ENCODE data around the gene FGD3. TPM values are rescaled to one million over a fixed set of nuclear protein-coding genes. Genes with fewer than 3 reads are reported as not detected.

Gene FGD3
- total and polyA plus RNA-seq, 9 of the 15 experiments (the other 6 are each of a cell fraction or from before 2014, with no cell fraction given) = 0.07 to 1.3 (median 0.29) TPM

DNA sequence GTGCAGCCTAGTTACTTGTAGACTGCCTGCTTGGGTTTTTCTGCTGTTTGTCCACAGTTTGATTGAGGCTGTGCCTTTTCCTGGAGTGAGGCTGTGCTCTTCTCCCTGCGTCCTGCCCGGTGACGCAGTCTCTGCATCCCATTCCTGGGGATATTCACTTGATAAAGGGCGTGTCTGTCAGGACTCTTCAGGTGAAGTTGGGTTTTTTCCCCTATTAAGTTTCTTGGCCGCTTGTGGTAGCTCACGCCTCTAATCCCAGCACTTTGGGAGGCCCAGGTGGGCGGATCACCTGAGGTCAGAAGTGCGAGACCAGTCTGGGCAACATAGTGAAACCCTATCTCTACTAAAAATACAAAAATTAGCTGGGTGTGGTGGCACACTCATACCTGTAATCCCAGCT, 61.1 kb downstream of the FGD3 start:
- intact Hi-C loops (cut with micrococcal nuclease) = no loop called here
- ChIA-PET CTCF (ENCODE audit: low intra/inter-chr PET ratio) (no interaction called here), POLR2A (no interaction called here)
- Histone ChIP-seq H3K4me3 (no peak overlapping the region), H3K9ac (ENCODE audit: insufficient read depth in 1 of 2, low read depth in 2 of 2, low read length in 2 of 2) (no peak overlapping the region), H3K27me3 (ENCODE audit: control insufficient read depth in 2 of 2, insufficient read depth in 2 of 2, low read length in 2 of 2) (peaks cover 7 to 42% of the 10 kb centered on the region in 2 experiments; a peak in 4 of 5 replicates), H3K27ac (ENCODE audit: extremely low read depth, low read depth, low read length) (no peak overlapping the region), H3K9me1 (ENCODE audit: control insufficient read depth, insufficient read depth, low read length) (no peaks in the 10 kb centered on the region), H3K9me3 (replicated peaks; ENCODE audit: control insufficient read depth, insufficient read depth, low read depth, low read length) (no peaks in the 10 kb centered on the region), H3K36me3 (ENCODE audit: control insufficient read depth, insufficient read depth, low read length) (no peaks in the 10 kb centered on the region), H4K20me1 (replicated peaks; ENCODE audit: control insufficient read depth, insufficient read depth, low read length) (peaks cover 4% of the 10 kb centered on the region; the same call in 1 of the 2 replicates), H3K4me2 (ENCODE audit: insufficient read depth, low read length) (no peak overlapping the region), H3K4me1 (replicated peaks in 1 of 2; ENCODE audit: control insufficient read depth in 2 of 2, insufficient read depth in 2 of 2, low read length in 2 of 2) (peaks cover 9 to 13% of the 10 kb centered on the region in 2 experiments; a peak in 4 of 5 replicates), H2AFZ (ENCODE audit: low read depth, low read length) (no peak overlapping the region), H3K79me2 (ENCODE audit: control insufficient read depth, insufficient read depth, low read length) (no peaks in the 10 kb centered on the region)
- WGBS (ENCODE audit: insufficient coverage, low coverage, missing lambda C conversion rate) = 15% methylated on average over 8 of the region's 8 CpGs
- TF ChIP-seq FOXJ3 (CRISPR knock-in tag; IDR thresholded peaks at IDR 0.05) (no peak), KDM5B (IDR thresholded peaks at IDR 0.05; ENCODE audit: insufficient replicate concordance, low read depth, low read length) (no peak), POLR2B (IDR thresholded peaks at IDR 0.05; ENCODE audit: low read depth, partially characterized antibody) (no peak), TAF7 (tag; IDR thresholded peaks at IDR 0.05) (no peak), SREBF1 (IDR thresholded peaks at IDR 0.05; ENCODE audit: borderline replicate concordance, low read depth, low read length) (no peak), RAD51 (IDR thresholded peaks at IDR 0.05; ENCODE audit: borderline replicate concordance, low read depth) (no peak), RBM17 (IDR thresholded peaks at IDR 0.05; ENCODE audit: borderline replicate concordance, low read depth, low read length) (no peak), NBN (IDR thresholded peaks at IDR 0.05; ENCODE audit: low read depth) (no peak)
- TF ChIP-seq, protein P1, sequence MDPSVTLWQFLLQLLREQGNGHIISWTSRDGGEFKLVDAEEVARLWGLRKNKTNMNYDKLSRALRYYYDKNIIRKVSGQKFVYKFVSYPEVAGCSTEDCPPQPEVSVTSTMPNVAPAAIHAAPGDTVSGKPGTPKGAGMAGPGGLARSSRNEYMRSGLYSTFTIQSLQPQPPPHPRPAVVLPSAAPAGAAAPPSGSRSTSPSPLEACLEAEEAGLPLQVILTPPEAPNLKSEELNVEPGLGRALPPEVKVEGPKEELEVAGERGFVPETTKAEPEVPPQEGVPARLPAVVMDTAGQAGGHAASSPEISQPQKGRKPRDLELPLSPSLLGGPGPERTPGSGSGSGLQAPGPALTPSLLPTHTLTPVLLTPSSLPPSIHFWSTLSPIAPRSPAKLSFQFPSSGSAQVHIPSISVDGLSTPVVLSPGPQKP (CRISPR knock-in tag; IDR thresholded peaks at IDR 0.05) = no peak
- TF ChIP-seq, protein P2, sequence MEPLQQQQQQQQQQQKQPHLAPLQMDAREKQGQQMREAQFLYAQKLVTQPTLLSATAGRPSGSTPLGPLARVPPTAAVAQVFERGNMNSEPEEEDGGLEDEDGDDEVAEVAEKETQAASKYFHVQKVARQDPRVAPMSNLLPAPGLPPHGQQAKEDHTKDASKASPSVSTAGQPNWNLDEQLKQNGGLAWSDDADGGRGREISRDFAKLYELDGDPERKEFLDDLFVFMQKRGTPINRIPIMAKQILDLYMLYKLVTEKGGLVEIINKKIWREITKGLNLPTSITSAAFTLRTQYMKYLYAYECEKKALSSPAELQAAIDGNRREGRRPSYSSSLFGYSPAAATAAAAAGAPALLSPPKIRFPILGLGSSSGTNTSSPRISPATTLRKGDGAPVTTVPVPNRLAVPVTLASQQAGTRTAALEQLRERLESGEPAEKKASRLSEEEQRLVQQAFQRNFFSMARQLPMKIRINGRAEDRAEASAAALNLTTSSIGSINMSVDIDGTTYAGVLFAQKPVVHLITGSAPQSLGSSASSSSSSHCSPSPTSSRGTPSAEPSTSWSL (CRISPR knock-in tag; IDR thresholded peaks at IDR 0.05; ENCODE audit: borderline replicate concordance) = no peak
- in situ Hi-C loops (cut with MboI) = loop anchor here (25.0 kb wide), 1 partner anchor 304 kb away; no protein-coding TSS in a partner anchor
- FAIRE-seq = no peak
- BruUV-seq (replicated peaks) = no TSS peak
- no peak for ATAC-seq
- DNase-seq (ENCODE audit: extremely low read depth in 1 of 4, low spot score in 3 of 4) = no peak

Data from K562 (cell line).